SW 1271 (cell line): ENCODE results near the gene APBB2.

ENCODE experiments used
- DNase-seq, 2 experiments: peaks; one replicate each; lab custom pipeline; 2025; lab: John Stamatoyannopoulos, UW

Gene APBB2

GRCh38 chr4:40856277-40856839 lies 358.0 kb downstream of the APBB2 start:
- no peak for DNase-seq

GRCh38 chr4:40850496-40850895 lies 363.8 kb downstream of the APBB2 start:
- no peak for DNase-seq

GRCh38 chr4:40848940-40849339 lies 365.4 kb downstream of the APBB2 start:
- DNase-seq = no peak

GRCh38 chr4:40848251-40848650 lies 366.1 kb downstream of the APBB2 start:
- no peak for DNase-seq

- no peak for DNase-seq
Measured at GRCh38 chr4:40846532-40846931, 367.8 kb downstream of the APBB2 start.

GRCh38 chr4:40845154-40845835 lies 369.0 kb downstream of the APBB2 start:
- DNase-seq = no peak

- no peak for DNase-seq
Measured at GRCh38 chr4:40844261-40844660, 370.1 kb downstream of the APBB2 start.

GRCh38 chr4:40843696-40844095 lies 370.6 kb downstream of the APBB2 start:
- DNase-seq = no peak

GRCh38 chr4:40842725-40843423 lies 371.5 kb downstream of the APBB2 start:
- DNase-seq = no peak

- DNase-seq = no peak
Measured at GRCh38 chr4:40842318-40842717, 372.0 kb downstream of the APBB2 start.

- DNase-seq = peak; percentile 78 to 90
Measured at GRCh38 chr4:40840985-40841571, 373.3 kb downstream of the APBB2 start.

- no peak for DNase-seq
Measured at GRCh38 chr4:40840255-40840984, 373.9 kb downstream of the APBB2 start.

GRCh38 chr4:40838742-40839141 lies 375.6 kb downstream of the APBB2 start:
- no peak for DNase-seq

GRCh38 chr4:40837094-40837870 lies 377.1 kb downstream of the APBB2 start:
- DNase-seq = no peak

GRCh38 chr4:40833212-40833611 lies 381.1 kb downstream of the APBB2 start:
- DNase-seq = no peak

GRCh38 chr4:40832175-40832574 lies 382.2 kb downstream of the APBB2 start:
- DNase-seq = no peak

- DNase-seq = no peak
Measured at GRCh38 chr4:40831146-40831907, 383.0 kb downstream of the APBB2 start.

- no peak for DNase-seq
Measured at GRCh38 chr4:40829586-40829985, 384.8 kb downstream of the APBB2 start.

- no peak for DNase-seq
Measured at GRCh38 chr4:40828661-40829060, 385.7 kb downstream of the APBB2 start.

- no peak for DNase-seq
Measured at GRCh38 chr4:40827758-40828157, 386.6 kb downstream of the APBB2 start.

GRCh38 chr4:40826821-40827220 lies 387.5 kb downstream of the APBB2 start:
- DNase-seq = no peak
